GM12878 (cell line): ENCODE results near the gene CXCL13. TPM values are rescaled to one million over a fixed set of nuclear protein-coding genes. Genes with fewer than 3 reads are reported as not detected.

ENCODE experiments used
- BACH1 ChIP-seq: fragments of 450-650 bp; IDR thresholded peaks from 2 replicates; pipeline ENCODE4 v1.6.1; 2017; ENCODE audit warnings: mild to moderate bottlenecking, borderline replicate concordance
- CHD1 ChIP-seq: IDR thresholded peaks from 2 replicates; pipeline ENCODE4 v1.6.1; 2012; ENCODE audit warnings: low read depth, low read length, improper control_type of control experiment
- CHD4 ChIP-seq: fragments of 200-600 bp; sonication (generic); IDR thresholded peaks from 2 replicates; pipeline ENCODE4 v1.6.1; 2016; ENCODE audit warnings: mild to moderate bottlenecking
- DPF2 ChIP-seq: fragments of 450-650 bp; IDR thresholded peaks from 2 replicates; pipeline ENCODE4 v1.6.1; 2017; ENCODE audit warnings: mild to moderate bottlenecking
- FOXM1 ChIP-seq: IDR thresholded peaks from 2 replicates; pipeline ENCODE4 v1.6.1; 2012; ENCODE audit warnings: low read depth, mild to moderate bottlenecking, inconsistent platforms, low read length, moderate library complexity
- HDAC2 ChIP-seq: fragments of 200-600 bp; sonication (generic); IDR thresholded peaks from 2 replicates; pipeline ENCODE4 v1.6.1; 2017
- HDAC6 ChIP-seq: fragments of 200-600 bp; sonication (generic); IDR thresholded peaks from one replicate; pipeline ENCODE4 v1.8.0; 2017; ENCODE audit warnings: antibody characterized with exemption; ENCODE audit not compliant: unreplicated experiment
- HSF1 ChIP-seq: fragments of 150-350 bp; IDR thresholded peaks from 2 replicates; pipeline ENCODE4 v1.6.1; 2014; ENCODE audit warnings: mild to moderate bottlenecking, low read depth, low read length
- IKZF1 ChIP-seq: fragments of 450-650 bp; conservative IDR thresholded peaks from 2 replicates; pipeline ENCODE4 v1.6.1; 2017; ENCODE audit warnings: antibody characterized with exemption, mild to moderate bottlenecking
- IKZF2 ChIP-seq, 2 experiments: fragments of 450-650 bp; IDR thresholded peaks; 2 replicates each; pipeline ENCODE4 v1.6.1; 2017; ENCODE audit warnings: mild to moderate bottlenecking in 2 of 2, moderate library complexity in 2 of 2
- IRF4 ChIP-seq: IDR thresholded peaks from 2 replicates; pipeline ENCODE4 v1.6.1; 2011; ENCODE audit warnings: low read depth, low read length
- KAT2A ChIP-seq: conservative IDR thresholded peaks from 2 replicates; pipeline ENCODE4 v1.6.1; 2011; ENCODE audit warnings: low read depth, low read length; ENCODE audit not compliant: control insufficient read depth
- MEF2B ChIP-seq: fragments of 450-650 bp; IDR thresholded peaks from 2 replicates; pipeline ENCODE4 v1.6.1; 2018; ENCODE audit warnings: mild to moderate bottlenecking, moderate library complexity; ENCODE audit not compliant: partially characterized antibody, poor library complexity, severe bottlenecking
- NFXL1 ChIP-seq: fragments of 450-650 bp; IDR thresholded peaks from 2 replicates; pipeline ENCODE4 v1.6.1; 2017; ENCODE audit warnings: antibody characterized with exemption, mild to moderate bottlenecking, borderline replicate concordance
- PAX8 ChIP-seq: fragments of 450-650 bp; IDR thresholded peaks from 2 replicates; pipeline ENCODE4 v1.6.1; 2017; ENCODE audit warnings: mild to moderate bottlenecking, moderate library complexity
- PKNOX1 ChIP-seq: fragments of 450-650 bp; IDR thresholded peaks from 2 replicates; pipeline ENCODE4 v1.6.1; 2016; ENCODE audit warnings: mild to moderate bottlenecking
- PML ChIP-seq: IDR thresholded peaks from 2 replicates; pipeline ENCODE4 v1.6.1; 2012; ENCODE audit warnings: low read length, inconsistent platforms
- RB1 ChIP-seq: fragments of 450-650 bp; formaldehyde crosslinking; IDR thresholded peaks from 2 replicates; pipeline ENCODE4 v1.6.1; 2017; ENCODE audit warnings: mild to moderate bottlenecking, borderline replicate concordance
- SKIL ChIP-seq: fragments of 450-650 bp; IDR thresholded peaks from 2 replicates; pipeline ENCODE4 v1.6.1; 2017; ENCODE audit warnings: mild to moderate bottlenecking, low read depth, inconsistent platforms; ENCODE audit not compliant: poor library complexity, severe bottlenecking
- SRF ChIP-seq, 2 experiments: IDR thresholded peaks; 2 replicates each; pipeline ENCODE4 v1.6.1; 2011; ENCODE audit warnings: low read depth in 2 of 2, low read length in 2 of 2, mild to moderate bottlenecking in 1 of 2, moderate library complexity in 1 of 2
- WRNIP1 ChIP-seq: IDR thresholded peaks from 2 replicates; pipeline ENCODE4 v1.6.1; 2011; ENCODE audit warnings: low read depth, low read length, improper control_type of control experiment, borderline replicate concordance
- YBX1 ChIP-seq: fragments of 450-650 bp; IDR thresholded peaks from 2 replicates; pipeline ENCODE4 v1.6.1; 2016; ENCODE audit warnings: antibody characterized with exemption
- ZBTB40 ChIP-seq: fragments of 450-650 bp; IDR thresholded peaks from 2 replicates; pipeline ENCODE4 v1.6.1; 2016; ENCODE audit warnings: mild to moderate bottlenecking, moderate library complexity, borderline replicate concordance
- ZNF217 ChIP-seq: fragments of 450-650 bp; IDR thresholded peaks from 2 replicates; pipeline ENCODE4 v1.6.1; 2017; ENCODE audit warnings: antibody characterized with exemption, mild to moderate bottlenecking
- ZNF622 ChIP-seq: fragments of 450-650 bp; IDR thresholded peaks from 2 replicates; pipeline ENCODE4 v1.6.1; 2017; ENCODE audit warnings: mild to moderate bottlenecking, inconsistent platforms
- polyA plus RNA-seq, 11 experiments: library from polyadenylated mRNA; depleted of rRNA in 4 of 11; unstranded in 6 of 11; stranded (reverse) in 5 of 11; fragments of >200 nt; fragmentation: Nextera tagmentation in 4 of 11; fragmentation: Illumina TruSeq in 1 of 11; extraction: Ambion mirVana in 4 of 11; extraction: Trizol in 1 of 11; gene quantifications; 1 replicate in 1 of 11; 2 replicates in 10 of 11; pipeline versions ENCODE4 v1.2.1 to v1.2.3, GENCODE V29; 2011 to 2016; ENCODE audit warnings: inconsistent platforms in 2 of 11, missing spikeins in 2 of 11, low read depth in 1 of 11
- total RNA-seq, 4 experiments: library from RNA; depleted of rRNA in 3 of 4; stranded (reverse); fragments of >200 nt in 3 of 4; fragmentation: Illumina TruSeq in 1 of 4; extraction: Trizol in 1 of 4; gene quantifications; 2 replicates each; pipeline versions ENCODE4 v1.2.1 to v1.2.3, GENCODE V29; 2013 to 2021

The CXCL13 gene
- total and polyA plus RNA-seq, 10 of the 15 experiments (the other 5 are each of a cell fraction or from before 2014, with no cell fraction given), result 0.05 to 0.16 TPM; not detected in 8

- TF ChIP-seq PAX8 (no peak), IKZF1 (peak; percentile 51), ZNF622 (no peak), ZBTB40 (no peak), YBX1 (no peak), DPF2 (0 out of 2 replicates have a peak, but pooled peaks have one; percentile 53), PKNOX1 (0 out of 2 replicates have a peak, but pooled peaks have one; percentile 18), NFXL1 (no peak), ZNF217 (no peak), CHD4 (no peak), IKZF2 (IDR thresholded peaks at IDR 0.05) (peak; percentile 45 to 61; a peak in 2 of 4 replicates), PML (no peak), HDAC2 (no peak), SKIL (no peak), FOXM1 (no peak), BACH1 (no peak), WRNIP1 (no peak), KAT2A (no peak), HSF1 (no peak), IRF4 (no peak), MEF2B (no peak), SRF (IDR thresholded peaks at IDR 0.05; ENCODE audit: low read depth in 2 of 2, low read length in 2 of 2) (no peak), RB1 (no peak), CHD1 (no peak), HDAC6 (no peak)
These were observed 12.5 kb upstream of the CXCL13 start (continued) for GRCh38 chr4:77593101-77593500.
